ENCODE results near the gene KDM2B.

KDM2B gene

GRCh38 chr12:121618659-121619233 is 37.9 kb upstream of the KDM2B start:
- no peak for TF ChIP-seq ZFX (IDR thresholded peaks at IDR 0.05)
- TF ChIP-seq, protein P1, sequence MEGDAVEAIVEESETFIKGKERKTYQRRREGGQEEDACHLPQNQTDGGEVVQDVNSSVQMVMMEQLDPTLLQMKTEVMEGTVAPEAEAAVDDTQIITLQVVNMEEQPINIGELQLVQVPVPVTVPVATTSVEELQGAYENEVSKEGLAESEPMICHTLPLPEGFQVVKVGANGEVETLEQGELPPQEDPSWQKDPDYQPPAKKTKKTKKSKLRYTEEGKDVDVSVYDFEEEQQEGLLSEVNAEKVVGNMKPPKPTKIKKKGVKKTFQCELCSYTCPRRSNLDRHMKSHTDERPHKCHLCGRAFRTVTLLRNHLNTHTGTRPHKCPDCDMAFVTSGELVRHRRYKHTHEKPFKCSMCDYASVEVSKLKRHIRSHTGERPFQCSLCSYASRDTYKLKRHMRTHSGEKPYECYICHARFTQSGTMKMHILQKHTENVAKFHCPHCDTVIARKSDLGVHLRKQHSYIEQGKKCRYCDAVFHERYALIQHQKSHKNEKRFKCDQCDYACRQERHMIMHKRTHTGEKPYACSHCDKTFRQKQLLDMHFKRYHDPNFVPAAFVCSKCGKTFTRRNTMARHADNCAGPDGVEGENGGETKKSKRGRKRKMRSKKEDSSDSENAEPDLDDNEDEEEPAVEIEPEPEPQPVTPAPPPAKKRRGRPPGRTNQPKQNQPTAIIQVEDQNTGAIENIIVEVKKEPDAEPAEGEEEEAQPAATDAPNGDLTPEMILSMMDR (conservative IDR thresholded peaks at IDR 0.05): no peak
- H3K27ac ChIP-seq: no peak overlapping the region

GRCh38 chr12:121614872-121615467 is 34.1 kb upstream of the KDM2B start:
- H3K27ac ChIP-seq: no peak overlapping the region
- TF ChIP-seq ZFX (IDR thresholded peaks at IDR 0.05): no peak
- TF ChIP-seq, protein P1 (conservative IDR thresholded peaks at IDR 0.05): no peak

GRCh38 chr12:121613462-121613861 is 32.6 kb upstream of the KDM2B start:
- H3K27ac ChIP-seq: no peak overlapping the region
- no peak for TF ChIP-seq ZFX (IDR thresholded peaks at IDR 0.05)
- TF ChIP-seq, protein P1 (conservative IDR thresholded peaks at IDR 0.05): no peak

GRCh38 chr12:121611306-121611705 is 30.5 kb upstream of the KDM2B start:
- no peak for TF ChIP-seq ZFX (IDR thresholded peaks at IDR 0.05)
- TF ChIP-seq, protein P1 (conservative IDR thresholded peaks at IDR 0.05): no peak
- no peak overlapping the region for H3K27ac ChIP-seq

- no peak for TF ChIP-seq ZFX (IDR thresholded peaks at IDR 0.05)
- TF ChIP-seq, protein P1 (conservative IDR thresholded peaks at IDR 0.05): no peak
- no peak overlapping the region for H3K27ac ChIP-seq
Observed at GRCh38 chr12:121610239-121611149, 29.7 kb upstream of the KDM2B start.

GRCh38 chr12:121608301-121608700 is 27.5 kb upstream of the KDM2B start:
- H3K27ac ChIP-seq: no peak overlapping the region
- TF ChIP-seq ZFX (IDR thresholded peaks at IDR 0.05): no peak
- TF ChIP-seq, protein P1 (conservative IDR thresholded peaks at IDR 0.05): no peak

DNA sequence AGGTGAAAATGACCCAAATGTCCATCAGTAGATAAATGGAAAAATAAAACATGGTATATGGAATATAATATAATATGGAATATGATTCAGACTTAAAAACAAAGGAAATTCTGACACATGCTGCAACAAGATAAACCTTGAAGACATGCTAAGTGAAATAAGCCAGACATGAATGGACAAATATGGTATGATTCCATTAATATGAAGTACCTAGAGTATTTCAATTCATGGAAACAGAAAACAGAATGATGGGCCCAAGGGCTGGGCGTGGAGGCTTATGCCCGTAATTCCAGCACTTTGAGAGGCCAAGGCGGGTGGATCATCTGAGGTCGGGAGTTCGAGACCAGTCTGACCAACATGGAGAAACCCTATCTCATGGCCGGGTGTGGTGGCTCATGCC is 22.8 kb upstream of the KDM2B start:
- TF ChIP-seq, protein P1 (conservative IDR thresholded peaks at IDR 0.05): no peak
- no peak for TF ChIP-seq ZFX (IDR thresholded peaks at IDR 0.05)
- H3K27ac ChIP-seq: no peak overlapping the region
